Heart right ventricle (tissue), 16 donors: ENCODE results near the gene DTNBP1. TPM values are rescaled to one million over a fixed set of nuclear protein-coding genes. Genes with fewer than 3 reads are reported as not detected.

Experiments
- ATAC-seq, 8 donors: fragments of 200-7000 bp; cut with Tn5 transposase; one replicate each; pipeline ENCODE4 v1.9.1; 2020; ENCODE audit warnings: mild to moderate bottlenecking in 8 of 8, moderate library complexity in 8 of 8, moderate number of reproducible peaks in 1 of 8
- DNase-seq, 2 donors: peaks; one replicate each; pipeline ENCODE4 v3.0.0-alpha.2; 2020
- H3K27ac ChIP-seq, 10 donors: fragments of 200-600 bp; sonication (generic) in 2 of 10; one replicate each; pipeline versions ENCODE4 v1.5.0 to v1.8.0; 2020 to 2022; ENCODE audit warnings: mild to moderate bottlenecking in 3 of 10
- H3K27me3 ChIP-seq, 7 donors: fragments of 200-600 bp; one replicate each; pipeline ENCODE4 v1.8.0; 2021 to 2022; ENCODE audit warnings: mild to moderate bottlenecking in 2 of 7
- H3K36me3 ChIP-seq, 9 donors: fragments of 200-600 bp; sonication (generic) in 1 of 9; one replicate each; pipeline versions ENCODE4 v1.5.0 to v1.8.0; 2020 to 2022; ENCODE audit warnings: mild to moderate bottlenecking in 2 of 9
- H3K4me1 ChIP-seq, 9 donors: fragments of 200-600 bp; sonication (generic) in 1 of 9; one replicate each; pipeline versions ENCODE4 v1.5.0 to v1.8.0; 2020 to 2022; ENCODE audit warnings: mild to moderate bottlenecking in 4 of 9
- H3K4me3 ChIP-seq, 10 donors: fragments of 200-600 bp; sonication (generic) in 2 of 10; one replicate each; pipeline versions ENCODE4 v1.5.0 to v1.8.0; 2020 to 2022; ENCODE audit warnings: mild to moderate bottlenecking in 7 of 10, moderate library complexity in 2 of 10
- H3K9me3 ChIP-seq, 11 donors: fragments of 200-600 bp in 10 of 11; sonication (generic) in 2 of 11; one replicate each; pipeline versions ENCODE4 v1.5.0 to v1.8.0; 2013 to 2022; ENCODE audit warnings: mild to moderate bottlenecking in 2 of 11, control low read depth in 1 of 11, moderate library complexity in 1 of 11
- CTCF ChIP-seq, 9 donors: fragments of 200-600 bp; sonication (generic) in 2 of 9; IDR thresholded peaks; one replicate each; pipeline versions ENCODE4 v1.5.0 to v1.8.0; 2021 to 2022; ENCODE audit warnings: antibody characterized with exemption in 9 of 9, mild to moderate bottlenecking in 5 of 9, moderate library complexity in 1 of 9
- WGBS, 2 donors: extraction: QIAGEN DNeasy Blood & Tissue Kit; methylation state at CpG; one replicate each; pipeline ENCODE4 v1.1.7; 2013; ENCODE audit warnings: inconsistent platforms in 1 of 2; 5-methylcytosine and 5-hydroxymethylcytosine counted together
- intact Hi-C, 10 donors: fragments of 100-400 bp; cut with DNase I; formaldehyde crosslinking; loops; one replicate each; pipeline versions ENCODE4 v1.11.1 to v1.14.2; 2022
- polyA plus RNA-seq, 2 donors: library from polyadenylated mRNA; stranded (reverse); fragments of 200-250 nt; gene quantifications; one replicate each; pipeline ENCODE4 v1.2.3, GENCODE V29; 2013
- total RNA-seq, 10 donors: library from RNA; stranded (reverse); fragmentation: NEBNext Ultra II Directional in 3 of 10; extraction: Animal tissue kit (Norgen Biotek cat#: 25700) in 3 of 10; gene quantifications; one replicate each; pipeline versions ENCODE4 v1.2.1 to v1.2.4, GENCODE V29; 2021 to 2023
- donor health status: Arrhythmogenic right ventricular cardiomyopathy.
- donor health status: ischemic (EF 13 %, LVEDD 7.1; RV severe dilation, severe dysfunction).
- donor health status: healthy with polysubstance abuse.
- donor health status: DM: no; HTN: yes; CAD: no.
- donor health status: DM: no; HTN: no; CAD: no.
- donor health status: ischemic (EF 25% LVEDD 6.9; RV normal size, moderate dysfunction).
- donor health status: ischemic (EF 25% LVEDD 5.7; RV mildly dilated, moderate dysfunction).
- donor health status: healthy.
- donor health status: DM: yes; HTN: yes; CAD: no.
- donor health status: Ischemic cardiomyopathy.
- donor health status: ischemic (EF 35%, LVEDD 5.7; RV mildly dilated, moderate dysfunction).
- donor health status: nonischemic (EF 11% LVEDD 7.7; RV severe dilation, severe dysfunction).
- donor health status: DM: yes; HTN: yes; CAD: no.
- donor health status: PGD.
- donor health status: ischemic (EF 29% LVEDD 5.4; RV normal size, mild dysfunction).
- donor health status: nonischemic (EF 23%, LVEDD 6.1; RV moderate dilation, normal function).

Gene DTNBP1
- total and polyA plus RNA-seq, 12 donors = 5.0 to 27.5 (median 18.4) TPM

- no peak for TF ChIP-seq CTCF (IDR thresholded peaks at IDR 0.05)
- Histone ChIP-seq H3K9me3 (no peaks in the 10 kb centered on the region), H3K36me3 (no peaks in the 10 kb centered on the region), H3K4me3 (no peak overlapping the region), H3K27ac (no peak overlapping the region), H3K27me3 (no peaks in the 10 kb centered on the region), H3K4me1 (peaks cover 0 to 10% (median 0%) of the 10 kb centered on the region in 9 donors)
- intact Hi-C loops = no loop called here
- ATAC-seq = no peak
- DNase-seq = no peak
- 89 to 92% methylated on average over 1 of the region's 1 CpG for WGBS, 2 donors
These were observed 80.3 kb downstream of the DTNBP1 start for GRCh38 chr6:15582499-15582898.

GRCh38 chr6:15581751-15582150 lies 81.1 kb downstream of the DTNBP1 start:
- H3K4me1 ChIP-seq = peaks cover 0 to 10% (median 0%) of the 10 kb centered on the region in 9 donors
- no peak for TF ChIP-seq CTCF (IDR thresholded peaks at IDR 0.05)
- H3K4me3 ChIP-seq = no peak overlapping the region
- 98% methylated on average over 4 of the region's 4 CpGs for WGBS, 2 donors
- no peak overlapping the region for H3K27ac ChIP-seq
- no peaks in the 10 kb centered on the region for H3K9me3 ChIP-seq
- H3K36me3 ChIP-seq = no peaks in the 10 kb centered on the region
- DNase-seq = no peak
- intact Hi-C loops = no loop called here
- no peaks in the 10 kb centered on the region for H3K27me3 ChIP-seq
- ATAC-seq = no peak

GRCh38 chr6:15580326-15580725 lies 82.5 kb downstream of the DTNBP1 start:
- Histone ChIP-seq H3K27me3 (no peaks in the 10 kb centered on the region), H3K4me3 (no peak overlapping the region), H3K9me3 (no peaks in the 10 kb centered on the region), H3K36me3 (no peaks in the 10 kb centered on the region), H3K27ac (no peak overlapping the region), H3K4me1 (peaks cover 0 to 18% (median 0%) of the 10 kb centered on the region in 9 donors)
- DNase-seq (no peak), ATAC-seq (no peak)
- intact Hi-C loops = no loop called here
- no peak for TF ChIP-seq CTCF (IDR thresholded peaks at IDR 0.05)
- WGBS, 2 donors = 91 to 92% methylated on average over 2 of the region's 2 CpGs

- H3K4me1 ChIP-seq = peaks cover 0 to 24% (median 0%) of the 10 kb centered on the region in 9 donors
- no peaks in the 10 kb centered on the region for H3K9me3 ChIP-seq
- H3K4me3 ChIP-seq = no peak overlapping the region
- no peak for TF ChIP-seq CTCF (IDR thresholded peaks at IDR 0.05)
- no peak for DNase-seq
- no peak for ATAC-seq
- intact Hi-C loops = no loop called here
- 86 to 89% methylated on average over 3 of the region's 3 CpGs for WGBS, 2 donors
- H3K27me3 ChIP-seq = no peaks in the 10 kb centered on the region
- H3K36me3 ChIP-seq = no peaks in the 10 kb centered on the region
- no peak overlapping the region for H3K27ac ChIP-seq
These were observed 84.0 kb downstream of the DTNBP1 start for GRCh38 chr6:15578716-15579391.
